Endothelial cell of umbilical vein (primary cell): ENCODE results near the gene ZNF462. TPM values are rescaled to one million over a fixed set of nuclear protein-coding genes. Genes with fewer than 3 reads are reported as not detected.

Experiments
- BruUV-seq: library from RNA; stranded (reverse); fragments of 400-500 nt; replicated peaks from 2 replicates; lab custom pipeline; 2021; lab: Mats Ljungman, UMichigan
- CTCF ChIA-PET: fragments of 300-600, 350-600 bp; sonication (Branson Sonifier 250); formaldehyde crosslinking; loops from one replicate; lab custom pipeline; 2021; ENCODE audit warnings: antibody characterized with exemption, inconsistent platforms; lab: Charles Lee
- POLR2A ChIA-PET: fragments of 300-600, 350-600 bp; sonication (Branson Sonifier 250); formaldehyde crosslinking; loops from one replicate; lab custom pipeline; 2021; ENCODE audit warnings: antibody characterized with exemption, inconsistent platforms; lab: Charles Lee
- DNase-seq: peaks from one replicate; pipeline ENCODE4 v3.0.0-alpha.2; 2011; ENCODE audit warnings: low read depth, low spot score
- FAIRE-seq: peaks from 2 replicates; lab custom pipeline; 2011; peaks lifted over from hg19 to GRCh38; lab: Jason Lieb, UNC
- H2AFZ ChIP-seq: 2 replicates; pipeline ENCODE4 v1.6.0; 2012; ENCODE audit warnings: low read depth, low read length, control low read depth, inconsistent platforms
- H3K27ac ChIP-seq: 2 replicates; pipeline ENCODE4 v1.5.1; 2011; ENCODE audit warnings: low read depth, mild to moderate bottlenecking, control low read depth, low read length, moderate library complexity; ENCODE audit not compliant: insufficient read depth
- H3K27me3 ChIP-seq, 2 experiments: 2 replicates each; pipeline versions ENCODE4 v1.6.0 to v1.6.1; 2011; ENCODE audit warnings: low read length in 2 of 2, mixed read lengths in 1 of 2; ENCODE audit not compliant: control insufficient read depth in 2 of 2, insufficient read depth in 2 of 2
- H3K36me3 ChIP-seq, 2 experiments: 2 replicates in 1 of 2; 3 replicates in 1 of 2; pipeline ENCODE4 v1.5.1; 2011; ENCODE audit warnings: low read length in 2 of 2, mild to moderate bottlenecking in 1 of 2, moderate library complexity in 1 of 2; ENCODE audit not compliant: control insufficient read depth in 2 of 2, insufficient read depth in 2 of 2; ENCODE audit errors: extremely low read depth in 1 of 2
- H3K4me1 ChIP-seq: 3 replicates; pipeline ENCODE4 v1.5.1; 2011; ENCODE audit warnings: mild to moderate bottlenecking, low read length; ENCODE audit not compliant: control insufficient read depth, insufficient read depth; ENCODE audit errors: extremely low read depth
- H3K4me2 ChIP-seq: 2 replicates; pipeline ENCODE4 v1.6.1; 2011; ENCODE audit warnings: low read length, control low read depth, mixed read lengths; ENCODE audit not compliant: insufficient read depth
- H3K4me3 ChIP-seq, 3 experiments: fragments of 200-600 bp in 1 of 3; sonication (generic), shearing (Covaris generic) in 1 of 3; replicated peaks in 1 of 3; 2 replicates each; pipeline ENCODE4 v1.5.1; 2011 to 2016; ENCODE audit warnings: control low read depth in 3 of 3, low read length in 3 of 3, mild to moderate bottlenecking in 2 of 3, inconsistent platforms in 1 of 3, low read depth in 1 of 3, moderate library complexity in 1 of 3; ENCODE audit not compliant: insufficient read depth in 1 of 3
- H3K79me2 ChIP-seq: 2 replicates; pipeline ENCODE4 v1.6.0; 2012; ENCODE audit warnings: low read length, inconsistent platforms; ENCODE audit not compliant: control insufficient read depth, insufficient read depth
- H3K9ac ChIP-seq: replicated peaks from 2 replicates; pipeline ENCODE3; 2011; ENCODE audit warnings: low read length, control low read depth; ENCODE audit not compliant: insufficient read depth; ENCODE audit errors: extremely low read depth
- H3K9me1 ChIP-seq: replicated peaks from 3 replicates; pipeline ENCODE4 v1.6.0; 2011; ENCODE audit warnings: mild to moderate bottlenecking, low read length; ENCODE audit not compliant: control insufficient read depth, insufficient read depth; ENCODE audit errors: extremely low read depth
- H3K9me3 ChIP-seq: replicated peaks from 2 replicates; pipeline ENCODE4 v1.5.1; 2012; ENCODE audit warnings: low read length, inconsistent platforms; ENCODE audit not compliant: control insufficient read depth, insufficient read depth
- H4K20me1 ChIP-seq: replicated peaks from 2 replicates; pipeline ENCODE3; 2011; ENCODE audit warnings: mild to moderate bottlenecking, low read length; ENCODE audit not compliant: control insufficient read depth, insufficient read depth; ENCODE audit errors: extremely low read depth
- EZH2 ChIP-seq: IDR thresholded peaks from 2 replicates; pipeline ENCODE4 v1.6.1; 2012; ENCODE audit warnings: borderline replicate concordance, low read depth, mild to moderate bottlenecking, moderate library complexity, low read length, inconsistent platforms; ENCODE audit not compliant: severe bottlenecking
- JUN ChIP-seq: IDR thresholded peaks from 2 replicates; pipeline ENCODE4 v1.6.1; 2011; ENCODE audit warnings: borderline replicate concordance, low read depth; ENCODE audit not compliant: insufficient read length, insufficient read depth
- MAX ChIP-seq: IDR thresholded peaks from 2 replicates; pipeline ENCODE4 v1.6.1; 2011; ENCODE audit not compliant: insufficient read depth, insufficient read length
- MYC ChIP-seq: IDR thresholded peaks from one replicate; pipeline ENCODE4 v1.6.1; 2011; ENCODE audit warnings: mild to moderate bottlenecking, low read depth, low read length
- dilution Hi-C: fragments of 300-500 bp; cut with MboI; formaldehyde crosslinking; loops from one replicate; pipeline ENCODE4 v1.15.0; 2019; ENCODE audit warnings: low sequenced_read_pairs; ENCODE audit not compliant: extremely low pct_ligation_motif_present
- intact Hi-C: fragments of 100-400 bp; cut with micrococcal nuclease; formaldehyde crosslinking; loops from one replicate; pipeline ENCODE4 v1.10.0; 2022
- polyA plus RNA-seq, 4 experiments: library from polyadenylated mRNA; depleted of rRNA in 3 of 4; stranded (reverse) in 3 of 4; unstranded in 1 of 4; fragments of >200 nt; gene quantifications; 2 replicates each; pipeline versions ENCODE4 v1.2.1 to v1.2.3, GENCODE V29; 2011 to 2012; ENCODE audit warnings: missing spikeins in 1 of 4
- total RNA-seq: library from RNA; stranded (reverse); gene quantifications from 2 replicates; pipeline ENCODE4 v1.2.3, GENCODE V29; 2021

The ZNF462 gene
- total and polyA plus RNA-seq, 2 donors (not counting 3 experiments of a cell fraction or from before 2014, with no cell fraction given): 6.2 to 24.7 TPM

- H3K79me2 ChIP-seq: no peaks in the 10 kb centered on the region
- intact Hi-C loops (no loop called here), dilution Hi-C loops (no loop called here)
- ChIA-PET CTCF (interaction anchor here (0.8 kb wide), 1 partner anchor 26 kb away, joined by 3 read pairs; no protein-coding TSS in a partner anchor), POLR2A (no interaction called here)
- H3K4me3 ChIP-seq: no peak overlapping the region
- no peak overlapping the region for H3K9ac ChIP-seq
- DNase-seq (no peak), FAIRE-seq (no peak)
- no TSS peak for BruUV-seq
- H2AFZ ChIP-seq: no peak overlapping the region
- no peak for TF ChIP-seq MAX
- no peaks in the 10 kb centered on the region for H3K36me3 ChIP-seq
- H3K27me3 ChIP-seq: no peaks in the 10 kb centered on the region
- peaks cover 20% of the 10 kb centered on the region for H3K4me1 ChIP-seq
- no peaks in the 10 kb centered on the region for H3K9me1 ChIP-seq
- no peaks in the 10 kb centered on the region for H3K9me3 ChIP-seq
- no peak overlapping the region for H3K27ac ChIP-seq
- no peaks in the 10 kb centered on the region for H4K20me1 ChIP-seq
- H3K4me2 ChIP-seq: no peak overlapping the region
These were observed 27.6 kb downstream of the ZNF462 start for GRCh38 chr9:106890608-106891007.

GRCh38 chr9:106891286-106891685, 28.3 kb downstream of the ZNF462 start:
- DNase-seq (no peak), FAIRE-seq (no peak)
- Histone ChIP-seq H3K36me3 (no peaks in the 10 kb centered on the region), H3K9me1 (no peaks in the 10 kb centered on the region), H3K27me3 (no peaks in the 10 kb centered on the region), H2AFZ (no peak overlapping the region), H4K20me1 (no peaks in the 10 kb centered on the region), H3K4me3 (no peak overlapping the region), H3K27ac (no peak overlapping the region), H3K79me2 (no peaks in the 10 kb centered on the region), H3K4me2 (no peak overlapping the region), H3K9ac (no peak overlapping the region), H3K9me3 (no peaks in the 10 kb centered on the region), H3K4me1 (peaks cover 20% of the 10 kb centered on the region)
- dilution Hi-C loops (no loop called here), intact Hi-C loops (no loop called here)
- POLR2A ChIA-PET: no interaction called here
- TF ChIP-seq MYC: no peak
- no peak for TF ChIP-seq EZH2
- TF ChIP-seq JUN: no peak
- CTCF ChIA-PET: interaction anchor here (0.8 to 1.9 kb wide), 2 partner anchors 12 to 26 kb away, joined by 3 to 7 read pairs; no protein-coding TSS in a partner anchor
- no TSS peak for BruUV-seq
